GM19463 (cell line): ENCODE data around the gene TMSB4Y.

Experiments
- ATAC-seq: cut with Tn5 transposase; IDR thresholded peaks from one replicate; pipeline ENCODE4 v1.9.1; 2021; ENCODE audit warnings: mild to moderate bottlenecking, moderate library complexity; ENCODE audit not compliant: unreplicated experiment

Gene TMSB4Y

DNA sequence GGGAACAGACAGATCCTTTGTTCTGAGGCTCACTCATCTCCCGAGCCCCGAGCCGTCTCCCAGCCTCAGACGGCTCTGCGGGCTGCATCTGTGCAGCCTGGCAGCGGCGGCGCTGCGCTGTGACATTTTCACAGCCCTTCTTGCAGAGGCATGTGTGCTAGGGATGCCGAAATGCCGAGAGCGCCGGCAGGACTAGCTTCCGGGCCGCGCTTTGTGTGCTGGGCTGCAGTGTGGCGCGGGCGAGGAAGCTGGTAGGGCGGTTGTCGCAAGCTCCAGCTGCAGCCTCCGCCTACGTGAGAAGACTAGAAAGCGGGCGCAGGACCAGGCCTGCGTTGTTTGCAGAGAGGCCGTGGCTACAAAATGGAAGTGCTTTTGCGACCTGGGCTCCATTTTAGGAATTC, at the start of gene TMSB4Y:
Gene TMSB4Y (plus strand): TSS at position 332 of the 401 bp plus-strand sequence.
- no peak for ATAC-seq

DNA sequence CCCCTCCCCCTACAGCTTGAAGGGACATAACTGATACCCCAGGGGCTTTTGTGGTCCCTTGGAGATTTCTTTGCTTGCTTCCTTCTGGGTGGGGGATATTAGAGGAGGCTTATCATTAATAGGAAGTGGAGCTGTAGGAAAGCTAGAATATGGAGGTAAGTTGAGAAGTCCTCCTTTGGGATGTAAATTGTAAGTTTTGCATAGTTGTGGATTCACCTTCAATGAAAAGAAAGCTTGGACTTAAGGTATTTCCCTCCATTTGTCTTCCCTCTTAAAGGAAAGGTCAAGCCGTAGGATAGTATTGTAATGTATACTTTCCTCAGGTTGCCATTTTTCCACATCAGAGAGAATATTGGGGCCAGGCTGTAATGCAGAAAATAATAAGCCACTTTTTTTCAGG, 39.5 kb upstream of the TMSB4Y start:
- no peak for ATAC-seq

DNA sequence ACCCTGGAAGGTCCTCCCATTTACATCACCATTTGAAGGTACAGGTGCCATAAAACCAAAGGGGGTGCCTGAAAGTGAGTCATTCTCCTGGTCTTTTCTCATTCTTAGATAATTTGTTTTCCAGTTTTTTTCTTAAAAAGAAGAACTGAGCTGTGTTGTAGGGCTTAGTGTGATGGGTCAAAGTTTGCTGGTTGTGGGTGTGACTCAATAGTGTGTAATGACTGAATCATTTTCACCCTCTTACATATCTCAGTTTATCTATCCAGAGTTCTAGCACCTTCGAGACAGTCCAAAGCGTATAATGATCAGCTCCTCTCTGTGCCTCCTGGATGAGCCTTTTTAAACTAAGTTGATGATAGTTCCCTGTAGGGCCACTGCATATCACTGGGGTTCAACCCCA, 32.6 kb upstream of the TMSB4Y start:
- no peak for ATAC-seq

DNA sequence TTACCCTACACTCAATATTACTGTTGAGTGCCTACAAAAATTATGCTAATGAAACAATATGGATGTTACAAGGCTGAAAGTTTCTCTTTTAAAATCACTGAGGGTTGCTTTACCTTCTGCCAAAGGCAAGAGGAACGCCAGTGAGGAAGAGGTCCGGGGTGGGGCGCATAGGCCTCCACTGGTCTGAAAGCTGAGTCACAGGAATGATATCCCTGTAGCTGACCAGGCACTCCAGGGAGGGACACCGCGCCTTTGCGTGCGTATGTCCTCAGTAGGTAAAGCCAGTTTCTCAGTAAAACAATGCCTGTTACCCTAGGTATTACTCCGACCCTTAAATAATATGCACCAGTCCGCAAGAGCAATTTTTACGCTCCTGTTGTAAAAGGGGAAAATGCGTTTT, 1.4 kb upstream of the TMSB4Y start:
- ATAC-seq = no peak

DNA sequence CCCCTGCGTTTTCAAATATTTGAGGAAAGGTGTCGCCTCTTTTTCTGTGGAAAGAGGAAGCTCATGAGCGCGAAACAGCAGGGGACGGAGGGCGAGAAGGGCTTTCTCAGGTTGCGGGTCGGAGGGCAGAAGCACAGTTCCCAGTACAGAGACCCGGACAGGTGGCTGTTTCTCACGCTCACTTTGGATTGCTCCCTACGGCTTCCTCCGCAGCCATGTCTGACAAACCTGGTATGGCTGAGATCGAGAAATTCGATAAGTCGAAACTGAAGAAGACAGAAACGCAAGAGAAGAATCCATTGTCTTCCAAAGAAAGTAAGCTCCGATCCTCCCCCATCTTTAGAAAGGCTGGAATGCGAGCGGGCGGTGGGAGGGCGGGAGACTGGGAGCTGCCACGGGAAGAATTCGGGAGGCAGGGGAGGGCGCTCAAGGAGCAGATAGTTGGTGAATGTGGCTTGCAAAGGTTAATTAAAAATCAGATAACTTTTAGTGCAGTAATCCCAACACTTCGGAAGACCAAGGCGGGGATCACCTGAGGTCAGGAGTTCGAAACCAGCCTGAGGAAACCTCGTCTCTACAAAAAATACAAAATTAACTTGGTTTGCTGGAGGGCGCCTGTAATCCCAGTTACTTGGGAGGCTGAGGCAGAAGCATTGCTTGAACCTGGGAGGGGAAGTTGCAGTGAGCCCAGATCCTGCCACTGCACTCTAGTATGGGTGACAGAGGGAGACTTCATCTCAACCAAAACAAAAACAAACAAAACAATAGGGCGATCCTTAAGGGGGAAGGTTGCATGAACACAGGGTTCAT, 627 bp downstream of the TMSB4Y start:
- no peak for ATAC-seq

DNA sequence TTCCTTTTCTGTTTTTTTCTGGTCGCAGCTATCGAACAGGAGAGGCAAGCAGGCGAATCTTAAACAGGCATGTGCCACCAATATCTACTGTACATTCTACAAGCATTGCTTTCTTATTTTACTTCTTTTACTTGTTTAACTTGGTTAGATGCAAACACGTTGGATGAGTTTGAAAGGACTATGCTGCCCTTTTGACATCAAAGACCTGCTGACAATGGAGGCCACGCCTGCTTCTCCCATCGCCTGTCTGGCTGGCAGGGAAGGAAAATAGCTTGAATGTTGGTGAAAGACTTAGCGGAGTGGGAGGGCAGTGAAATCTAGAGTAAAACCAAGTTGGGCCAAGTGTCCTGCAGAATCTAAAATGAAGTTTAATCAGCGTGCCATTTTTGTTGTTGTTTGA, 1.5 kb downstream of the TMSB4Y start:
- ATAC-seq = no peak

DNA sequence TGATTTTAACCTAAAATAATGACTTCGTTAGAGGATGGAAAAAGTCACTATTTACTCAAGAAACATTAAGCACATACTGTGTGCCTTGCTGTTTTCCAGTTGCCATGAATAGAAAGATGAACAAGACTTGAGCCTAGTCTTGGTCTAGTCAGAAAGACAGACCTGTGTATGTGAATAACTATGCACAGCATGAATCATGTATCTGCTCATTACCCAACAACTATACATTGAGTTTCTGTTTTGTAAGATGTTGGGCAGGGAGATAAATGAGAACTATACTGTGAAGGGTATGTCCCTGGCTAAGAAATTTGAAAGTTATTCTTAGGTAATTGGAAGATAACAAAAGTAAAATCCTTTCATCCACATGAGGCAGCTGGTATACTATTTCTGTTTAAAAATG, 4.3 kb downstream of the TMSB4Y start:
- no peak for ATAC-seq

DNA sequence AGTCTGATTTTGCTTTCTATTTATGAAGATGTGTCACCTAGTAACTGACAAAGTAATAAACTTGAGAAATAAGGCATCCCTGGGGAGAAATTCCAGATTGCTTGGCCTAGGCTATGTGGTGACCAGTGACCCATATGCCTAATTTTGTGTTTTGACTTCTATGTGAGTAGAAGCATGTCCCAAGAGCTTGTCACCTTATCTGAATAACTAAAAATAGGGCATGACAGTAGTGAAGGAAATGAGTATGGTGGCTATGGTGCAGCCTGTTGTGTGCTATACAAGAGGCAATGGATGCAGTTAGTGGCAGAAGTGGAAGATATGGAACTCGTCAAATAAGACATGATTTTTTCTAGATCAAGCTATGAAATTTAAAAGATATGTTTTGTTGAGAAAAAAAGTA, 15.3 kb downstream of the TMSB4Y start:
- ATAC-seq = no peak

DNA sequence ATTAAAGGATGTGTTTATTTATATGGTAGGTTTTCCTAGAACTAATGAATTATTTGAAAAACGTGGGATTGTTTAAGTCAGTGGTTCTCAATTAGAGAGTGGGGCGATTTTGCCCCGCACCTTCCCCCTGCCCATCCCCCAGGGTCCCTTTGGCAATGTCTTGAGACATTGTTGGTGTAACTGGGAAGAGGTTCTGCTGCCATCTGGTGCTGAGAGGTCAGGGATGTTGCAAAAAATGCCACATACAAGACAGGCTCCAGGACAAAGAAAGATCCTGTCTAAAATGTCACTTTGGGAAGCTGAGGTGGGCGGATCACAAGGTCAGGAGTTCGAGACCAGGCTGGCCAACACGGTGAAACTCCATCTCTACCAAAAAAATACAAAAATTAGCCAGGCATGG, 25.8 kb downstream of the TMSB4Y start:
- ATAC-seq = no peak

DNA sequence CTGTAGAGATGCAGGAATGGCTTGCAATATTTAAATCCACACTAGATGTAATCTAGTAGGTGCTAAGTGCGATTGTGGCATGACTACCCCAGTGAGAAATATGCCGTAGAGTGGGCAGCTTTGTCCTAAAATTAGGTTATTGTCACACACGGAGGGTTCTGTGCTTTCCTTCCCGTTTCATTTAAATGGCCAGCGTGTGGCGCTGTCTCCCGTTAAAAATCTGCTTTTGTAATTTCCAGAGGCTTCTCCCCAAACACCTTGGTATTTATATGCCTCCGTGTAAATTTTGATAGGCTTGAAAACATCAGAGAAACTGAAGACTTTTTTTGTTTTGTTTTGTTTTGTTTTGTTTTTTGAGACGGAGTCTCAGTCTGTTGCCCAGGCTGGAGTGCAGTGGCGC, 34.9 kb downstream of the TMSB4Y start:
- no peak for ATAC-seq

DNA sequence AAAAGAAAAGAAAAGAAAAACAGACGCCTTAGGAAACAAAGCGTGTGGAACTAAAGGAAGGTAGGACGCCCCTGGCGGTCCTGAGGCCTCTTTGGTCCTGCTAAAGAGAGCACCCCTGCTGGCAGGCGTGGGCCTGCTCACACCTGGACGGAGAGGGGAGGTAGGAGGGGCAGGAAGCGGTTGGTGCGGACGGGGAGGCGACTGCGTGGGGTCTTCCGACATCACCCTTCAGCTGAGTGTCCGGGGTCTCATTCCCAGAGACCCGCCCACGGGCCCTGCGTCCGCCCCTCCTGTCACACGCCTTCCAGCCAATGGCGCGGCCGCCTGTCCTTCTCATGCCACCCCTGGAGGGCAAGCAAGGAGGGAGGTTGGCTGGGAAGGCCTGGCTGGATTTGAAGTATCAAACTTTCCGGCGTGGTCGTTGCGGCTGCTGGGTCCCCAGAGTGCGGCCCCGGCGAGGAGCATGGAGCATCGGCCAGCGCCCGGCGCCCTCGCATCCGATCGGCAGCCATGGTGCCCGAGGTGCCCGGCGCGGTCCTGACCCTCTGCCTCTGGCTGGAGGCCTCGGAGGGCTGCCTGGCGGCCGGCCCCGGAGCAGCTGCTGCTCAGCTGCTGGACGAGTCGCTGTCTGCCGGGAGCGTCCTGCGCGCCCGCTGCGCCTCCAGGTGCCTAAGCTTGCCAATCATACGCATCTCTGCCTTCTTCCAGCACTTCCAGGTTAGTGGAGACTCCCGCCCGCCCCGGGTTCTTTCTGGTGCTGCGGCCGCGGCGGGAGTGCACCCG, 47.8 kb downstream of the TMSB4Y start:
- no peak for ATAC-seq

DNA sequence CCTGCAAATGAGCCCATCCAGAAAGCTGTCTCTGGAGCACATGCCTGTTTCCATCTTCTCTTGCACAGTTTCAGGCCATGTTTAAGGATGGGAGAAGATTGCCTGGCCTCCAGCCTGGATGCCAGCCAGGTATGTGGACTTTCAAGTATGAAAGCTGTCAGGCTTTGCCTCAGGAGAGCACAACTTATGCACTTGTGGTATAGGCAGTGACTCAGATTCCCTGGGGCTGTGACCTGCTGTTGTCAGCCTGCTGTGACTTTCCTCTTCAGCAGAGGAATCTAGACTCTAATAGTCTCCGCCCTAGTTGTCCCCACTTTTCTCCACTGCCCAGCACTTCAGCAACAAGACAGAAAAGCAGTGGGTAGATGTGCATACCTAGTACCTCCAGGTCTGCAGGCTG, 51.0 kb downstream of the TMSB4Y start:
- ATAC-seq = no peak
